K562 (cell line): ENCODE measurements around the gene NREP. TPM values are rescaled to one million over a fixed set of nuclear protein-coding genes. Genes with fewer than 3 reads are reported as not detected.
A peak's percentile ranks its signal among the peaks of the same experiment; 100 is the strongest.

Experiments used
- ATAC-seq: fragments of 200-7000 bp; cut with Tn5 transposase; 3 replicates; pipeline ENCODE4 v1.9.1; 2020; ENCODE audit warnings: moderate library complexity
- BruUV-seq: library from RNA; stranded (reverse); fragments of 400-500 nt; replicated peaks from 2 replicates; lab custom pipeline; 2021; lab: Mats Ljungman, UMichigan
- CTCF ChIA-PET: fragments of 300-600 bp; formaldehyde crosslinking; extraction: SDS; loops from one replicate; lab custom pipeline; 2021; ENCODE audit warnings: low intra/inter-chr PET ratio; lab: Yijun Ruan, JAX
- POLR2A ChIA-PET: fragments of 300-600, 350-650 bp; sonication (Branson Sonifier 250); formaldehyde crosslinking; extraction: SDS; loops from one replicate; lab custom pipeline; 2021; ENCODE audit warnings: antibody characterized with exemption, inconsistent platforms; lab: Yijun Ruan, JAX
- DNase-seq, 4 experiments: peaks; one replicate each; pipeline versions ENCODE4 v3.0.0 to v3.0.0-alpha.2; 2011 to 2018; ENCODE audit warnings: low spot score in 3 of 4, mixed read lengths in 3 of 4; ENCODE audit errors: extremely low read depth in 1 of 4
- FAIRE-seq: peaks from 2 replicates; lab custom pipeline; 2011; peaks lifted over from hg19 to GRCh38; lab: Jason Lieb, UNC
- H2AFZ ChIP-seq: 2 replicates; pipeline ENCODE4 v1.6.0; 2011; ENCODE audit warnings: low read depth, low read length, control low read depth, inconsistent platforms
- H3K27ac ChIP-seq: fragments of 200-600 bp; 3 replicates; pipeline ENCODE4 v1.8.0; 2011; ENCODE audit warnings: low read depth, mild to moderate bottlenecking, control low read depth, inconsistent platforms, low read length, moderate library complexity, mixed read lengths; ENCODE audit errors: extremely low read depth
- H3K27me3 ChIP-seq, 2 experiments: fragments of 300-600 bp in 1 of 2; 2 replicates in 1 of 2; 3 replicates in 1 of 2; pipeline versions ENCODE4 v1.6.0 to v1.8.0; 2011; ENCODE audit warnings: inconsistent platforms in 2 of 2, low read length in 2 of 2, mild to moderate bottlenecking in 1 of 2, mixed read lengths in 1 of 2, moderate library complexity in 1 of 2; ENCODE audit not compliant: control insufficient read depth in 2 of 2, insufficient read depth in 2 of 2
- H3K36me3 ChIP-seq: fragments of 300-600 bp; 3 replicates; pipeline ENCODE4 v1.8.0; 2011; ENCODE audit warnings: mild to moderate bottlenecking, low read length, inconsistent platforms; ENCODE audit not compliant: control insufficient read depth, insufficient read depth
- H3K4me1 ChIP-seq, 2 experiments: fragments of 200-600 bp in 1 of 2; replicated peaks in 1 of 2; 2 replicates in 1 of 2; 3 replicates in 1 of 2; pipeline versions ENCODE4 v1.5.1 to v1.8.0; 2011; ENCODE audit warnings: inconsistent platforms in 2 of 2, low read length in 2 of 2, mild to moderate bottlenecking in 1 of 2, mixed read lengths in 1 of 2, moderate library complexity in 1 of 2; ENCODE audit not compliant: control insufficient read depth in 2 of 2, insufficient read depth in 2 of 2
- H3K4me2 ChIP-seq: 2 replicates; pipeline ENCODE4 v1.6.1; 2011; ENCODE audit warnings: low read length, control low read depth, inconsistent platforms, mixed read lengths; ENCODE audit not compliant: insufficient read depth
- H3K4me3 ChIP-seq: fragments of 200-600 bp; sonication (generic), shearing (Covaris generic); 2 replicates; pipeline ENCODE4 v1.5.1; 2016; ENCODE audit warnings: control low read depth, inconsistent platforms
- H3K79me2 ChIP-seq: fragments of 200-600 bp; 3 replicates; pipeline ENCODE4 v1.8.0; 2011; ENCODE audit warnings: low read length, inconsistent platforms; ENCODE audit not compliant: control insufficient read depth, insufficient read depth
- H3K9ac ChIP-seq, 2 experiments: 2 replicates each; pipeline versions ENCODE4 v1.6.0 to v1.6.1; 2011; ENCODE audit warnings: low read depth in 2 of 2, low read length in 2 of 2, control low read depth in 1 of 2, inconsistent platforms in 1 of 2, mild to moderate bottlenecking in 1 of 2, mixed read lengths in 1 of 2; ENCODE audit not compliant: insufficient read depth in 1 of 2
- H3K9me1 ChIP-seq: one replicate; pipeline ENCODE4 v1.6.0; 2011; ENCODE audit warnings: inconsistent platforms, mild to moderate bottlenecking, low read length, moderate library complexity; ENCODE audit not compliant: control insufficient read depth, insufficient read depth
- H3K9me3 ChIP-seq: replicated peaks from 2 replicates; pipeline ENCODE4 v1.5.1; 2011; ENCODE audit warnings: low read depth, low read length, inconsistent platforms; ENCODE audit not compliant: control insufficient read depth, insufficient read depth
- H4K20me1 ChIP-seq: replicated peaks from 2 replicates; pipeline ENCODE4 v1.6.1; 2011; ENCODE audit warnings: low read length, inconsistent platforms, mixed read lengths; ENCODE audit not compliant: control insufficient read depth, insufficient read depth
- HMBOX1 ChIP-seq: sonication (generic); IDR thresholded peaks from 2 replicates; pipeline ENCODE4 v1.6.1; 2016
- MXI1 ChIP-seq: IDR thresholded peaks from 2 replicates; pipeline ENCODE4 v1.6.1; 2011; ENCODE audit warnings: low read depth, mild to moderate bottlenecking, improper control_type of control experiment, low read length
- NFIC ChIP-seq: fragments of 450-650 bp; IDR thresholded peaks from 2 replicates; pipeline ENCODE4 v1.6.1; 2017; ENCODE audit warnings: mild to moderate bottlenecking, inconsistent platforms
- SRSF1 ChIP-seq: fragments of 200-400 bp; formaldehyde crosslinking; IDR thresholded peaks from 2 replicates; pipeline ENCODE4 v1.6.1; 2017; ENCODE audit warnings: mild to moderate bottlenecking, low read depth, low read length, moderate library complexity
- ZNF3 ChIP-seq: fragments of 250-450 bp; sonication (Bioruptor Pico); IDR thresholded peaks from 2 replicates; pipeline ENCODE4 v1.5.0; 2021; ENCODE audit warnings: mild to moderate bottlenecking, moderate library complexity
- WGBS: fragments of 100-300 bp; shearing (Covaris generic); methylation state at CpG from one replicate; pipeline ENCODE4 v1.1.6; 2016; ENCODE audit warnings: low coverage, mixed read lengths; ENCODE audit not compliant: insufficient coverage; ENCODE audit errors: missing lambda C conversion rate; 5-methylcytosine and 5-hydroxymethylcytosine counted together
- in situ Hi-C: fragments of 300-500 bp; cut with MboI; formaldehyde crosslinking; loops from 4 replicates; pipeline ENCODE4 v1.15.0; 2018; ENCODE audit warnings: inconsistent platforms, mixed read lengths
- intact Hi-C: fragments of 100-400 bp; cut with micrococcal nuclease; formaldehyde crosslinking; loops from 2 replicates; pipeline ENCODE4 v1.14.2; 2022
- polyA plus RNA-seq, 8 experiments: library from polyadenylated mRNA; depleted of rRNA in 4 of 8; stranded (reverse) in 5 of 8; unstranded in 3 of 8; fragments of >200 nt; fragmentation: Nextera tagmentation in 2 of 8; fragmentation: Illumina TruSeq in 1 of 8; extraction: Ambion mirVana in 2 of 8; extraction: Trizol in 1 of 8; gene quantifications; 2 replicates each; pipeline versions ENCODE4 v1.2.1 to v1.2.3, GENCODE V29; 2011 to 2014; ENCODE audit warnings: inconsistent platforms in 1 of 8, missing spikeins in 1 of 8
- total RNA-seq, 7 experiments: library from RNA; depleted of rRNA in 6 of 7; stranded (reverse); fragments of >200 nt in 6 of 7; fragmentation: Illumina TruSeq in 2 of 7; extraction: Trizol in 2 of 7; gene quantifications; 2 replicates each; pipeline versions ENCODE4 v1.2.1 to v1.2.3, GENCODE V29; 2011 to 2021; ENCODE audit warnings: low replicate concordance in 1 of 7
- TF ChIP-seq, protein P1 (sequence below): fragments of 450-650 bp; formaldehyde crosslinking; IDR thresholded peaks from 2 replicates; pipeline ENCODE4 v1.4.0; 2022; ENCODE audit warnings: mild to moderate bottlenecking, moderate library complexity

The NREP gene
- total and polyA plus RNA-seq, 9 of the 15 experiments (the other 6 are each of a cell fraction or from before 2014, with no cell fraction given) = 0.08 to 0.58 (median 0.23) TPM; not detected in 1

DNA sequence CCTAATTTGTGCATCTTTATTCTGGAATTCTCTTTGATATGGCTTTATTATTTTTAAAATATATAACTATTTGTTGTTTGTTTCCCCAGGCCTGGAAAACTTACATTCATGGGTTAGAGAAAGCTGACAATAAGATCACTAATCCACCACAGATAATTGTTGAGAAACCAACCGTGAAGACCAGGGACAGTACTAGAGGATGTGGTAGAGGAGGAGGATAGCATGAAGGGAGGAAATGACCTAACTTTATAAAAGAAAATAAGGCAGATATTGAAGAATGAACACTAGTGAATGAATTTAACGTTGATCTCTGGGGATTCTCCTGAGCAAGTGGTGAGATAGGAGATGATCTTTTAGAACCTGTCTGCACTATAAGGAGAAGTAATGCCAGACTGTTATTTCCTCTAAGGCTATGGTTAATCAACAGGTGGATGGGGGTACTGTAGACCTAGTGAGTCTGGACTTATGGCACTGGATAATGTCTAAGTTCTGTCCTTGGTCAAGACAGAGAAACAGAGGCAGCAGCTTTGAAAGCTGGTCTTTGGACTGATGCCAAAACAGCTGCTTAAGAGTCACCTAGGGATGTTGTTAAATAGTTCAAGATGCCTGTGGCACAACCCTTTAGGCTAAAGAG lies 52.4 kb downstream of the NREP start:
- H3K9me3 ChIP-seq = no peaks in the 10 kb centered on the region
- 0% methylated on average over 2 of the region's 2 CpGs for WGBS
- no peaks in the 10 kb centered on the region for H3K79me2 ChIP-seq
- ATAC-seq = no peak
- H3K9me1 ChIP-seq = no peaks in the 10 kb centered on the region
- ChIA-PET CTCF (no interaction called here), POLR2A (no interaction called here)
- H3K36me3 ChIP-seq = no peaks in the 10 kb centered on the region
- H2AFZ ChIP-seq = no peak overlapping the region
- no TSS peak for BruUV-seq
- no peak for DNase-seq
- H3K4me1 ChIP-seq = no peaks in the 10 kb centered on the region
- in situ Hi-C loops (no loop called here), intact Hi-C loops (no loop called here)
- H3K4me3 ChIP-seq = no peak overlapping the region
- no peak overlapping the region for H3K27ac ChIP-seq
- no peak for FAIRE-seq
- H3K9ac ChIP-seq = no peak overlapping the region
- TF ChIP-seq NFIC (peak; percentile 42), ZNF3 (CRISPR knock-in tag) (no peak)
- no peaks in the 10 kb centered on the region for H3K27me3 ChIP-seq
- H3K4me2 ChIP-seq = no peak overlapping the region
- no peaks in the 10 kb centered on the region for H4K20me1 ChIP-seq

- no peak for TF ChIP-seq MXI1
- TF ChIP-seq, protein P1, sequence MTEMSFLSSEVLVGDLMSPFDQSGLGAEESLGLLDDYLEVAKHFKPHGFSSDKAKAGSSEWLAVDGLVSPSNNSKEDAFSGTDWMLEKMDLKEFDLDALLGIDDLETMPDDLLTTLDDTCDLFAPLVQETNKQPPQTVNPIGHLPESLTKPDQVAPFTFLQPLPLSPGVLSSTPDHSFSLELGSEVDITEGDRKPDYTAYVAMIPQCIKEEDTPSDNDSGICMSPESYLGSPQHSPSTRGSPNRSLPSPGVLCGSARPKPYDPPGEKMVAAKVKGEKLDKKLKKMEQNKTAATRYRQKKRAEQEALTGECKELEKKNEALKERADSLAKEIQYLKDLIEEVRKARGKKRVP (CRISPR knock-in tag) = no peak
- no peak for TF ChIP-seq HMBOX1
- no peak for TF ChIP-seq SRSF1
- TF ChIP-seq, all 486 proteins: peak for 0
- Histone ChIP-seq H3K4me2 (no peak overlapping the region), H3K4me3 (no peak overlapping the region), H2AFZ (no peak overlapping the region), H3K9me1 (no peaks in the 10 kb centered on the region), H3K36me3 (no peaks in the 10 kb centered on the region), H3K27me3 (no peaks in the 10 kb centered on the region), H3K79me2 (no peaks in the 10 kb centered on the region), H3K27ac (no peak overlapping the region), H4K20me1 (no peaks in the 10 kb centered on the region), H3K9ac (no peak overlapping the region), H3K4me1 (no peaks in the 10 kb centered on the region), H3K9me3 (no peaks in the 10 kb centered on the region)
- FAIRE-seq = no peak
- intact Hi-C loops (no loop called here), in situ Hi-C loops (no loop called here)
- POLR2A ChIA-PET = no interaction called here
- CTCF ChIA-PET = no interaction called here
- 0% methylated on average over 3 of the region's 3 CpGs for WGBS
- no peak for DNase-seq
- BruUV-seq = no TSS peak
- no peak for ATAC-seq
Measured at GRCh38 chr5:111703662-111704061, 53.3 kb downstream of the NREP start.
